RWPE2 (cell line): ENCODE results near the gene MPL.
A peak's percentile ranks its signal among the peaks of the same experiment; 100 is the strongest.

Experiments used
- ATAC-seq: fragments of 200-7000 bp; cut with Tn5 transposase; 3 replicates; pipeline ENCODE4 v1.9.1; 2021; ENCODE audit warnings: low read depth
- DNase-seq: peaks from one replicate; pipeline ENCODE4 v3.0.0-alpha.2; 2020; ENCODE audit warnings: low spot score
- H3K27ac ChIP-seq: fragments of 450-650 bp; 2 replicates; pipeline ENCODE4 v1.5.1; 2017; ENCODE audit warnings: mild to moderate bottlenecking; ENCODE audit not compliant: poor library complexity, severe bottlenecking
- H3K27me3 ChIP-seq: fragments of 250-450 bp; sonication (Bioruptor Pico); 2 replicates; pipeline ENCODE4 v1.5.1; 2021; ENCODE audit warnings: mild to moderate bottlenecking, moderate library complexity; ENCODE audit not compliant: insufficient read depth, poor library complexity, severe bottlenecking
- H3K36me3 ChIP-seq: fragments of 250-450 bp; sonication (Bioruptor Pico); 2 replicates; pipeline ENCODE4 v1.5.1; 2020; ENCODE audit warnings: low read depth, mild to moderate bottlenecking, moderate library complexity
- H3K4me1 ChIP-seq: fragments of 250-450 bp; sonication (Bioruptor Pico); 2 replicates; pipeline ENCODE4 v1.5.1; 2021; ENCODE audit warnings: mild to moderate bottlenecking, moderate library complexity; ENCODE audit not compliant: insufficient read depth, poor library complexity, severe bottlenecking
- H3K4me3 ChIP-seq: fragments of 250-450 bp; sonication (Bioruptor Pico); 2 replicates; pipeline ENCODE4 v1.5.1; 2021; ENCODE audit warnings: mild to moderate bottlenecking, moderate library complexity; ENCODE audit not compliant: severe bottlenecking
- H3K9me3 ChIP-seq: fragments of 250-450 bp; sonication (Bioruptor Pico); 2 replicates; pipeline ENCODE4 v1.5.1; 2021; ENCODE audit warnings: mild to moderate bottlenecking, moderate library complexity; ENCODE audit not compliant: severe bottlenecking
- TF ChIP-seq, protein P1 (sequence below): fragments of 450-650 bp; IDR thresholded peaks from one replicate; pipeline ENCODE4 v1.5.1; 2017; ENCODE audit warnings: mild to moderate bottlenecking, moderate library complexity; ENCODE audit not compliant: poor library complexity, severe bottlenecking

MPL gene

DNA sequence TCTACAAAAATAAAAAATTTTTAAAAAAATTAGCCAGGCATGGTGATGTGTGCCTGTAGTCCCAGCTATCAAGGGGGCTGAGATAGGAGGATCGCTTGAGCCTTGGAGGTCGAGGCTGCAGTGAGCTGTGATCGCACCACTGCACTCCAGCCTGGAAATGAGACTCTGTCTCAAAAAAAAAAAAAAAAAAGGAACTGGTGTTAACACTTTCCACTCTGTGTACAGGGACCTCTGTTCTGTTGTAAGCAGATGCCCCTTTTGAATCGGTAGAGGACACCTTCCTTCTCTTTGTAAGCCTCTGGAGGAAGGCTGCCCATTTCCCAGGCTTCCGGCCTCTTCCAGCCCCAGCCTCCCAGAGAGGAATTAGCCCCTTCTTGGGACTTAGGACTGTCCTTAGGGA lies 44.9 kb upstream of the MPL start:
- no peaks in the 10 kb centered on the region for H3K36me3 ChIP-seq
- H3K27ac ChIP-seq, result no peak overlapping the region
- peaks cover 7% of the 10 kb centered on the region for H3K4me1 ChIP-seq
- ATAC-seq (no peak), DNase-seq (no peak)
- H3K27me3 ChIP-seq, result no peaks in the 10 kb centered on the region
- H3K9me3 ChIP-seq, result no peaks in the 10 kb centered on the region
- no peak overlapping the region for H3K4me3 ChIP-seq
- TF ChIP-seq, protein P1, sequence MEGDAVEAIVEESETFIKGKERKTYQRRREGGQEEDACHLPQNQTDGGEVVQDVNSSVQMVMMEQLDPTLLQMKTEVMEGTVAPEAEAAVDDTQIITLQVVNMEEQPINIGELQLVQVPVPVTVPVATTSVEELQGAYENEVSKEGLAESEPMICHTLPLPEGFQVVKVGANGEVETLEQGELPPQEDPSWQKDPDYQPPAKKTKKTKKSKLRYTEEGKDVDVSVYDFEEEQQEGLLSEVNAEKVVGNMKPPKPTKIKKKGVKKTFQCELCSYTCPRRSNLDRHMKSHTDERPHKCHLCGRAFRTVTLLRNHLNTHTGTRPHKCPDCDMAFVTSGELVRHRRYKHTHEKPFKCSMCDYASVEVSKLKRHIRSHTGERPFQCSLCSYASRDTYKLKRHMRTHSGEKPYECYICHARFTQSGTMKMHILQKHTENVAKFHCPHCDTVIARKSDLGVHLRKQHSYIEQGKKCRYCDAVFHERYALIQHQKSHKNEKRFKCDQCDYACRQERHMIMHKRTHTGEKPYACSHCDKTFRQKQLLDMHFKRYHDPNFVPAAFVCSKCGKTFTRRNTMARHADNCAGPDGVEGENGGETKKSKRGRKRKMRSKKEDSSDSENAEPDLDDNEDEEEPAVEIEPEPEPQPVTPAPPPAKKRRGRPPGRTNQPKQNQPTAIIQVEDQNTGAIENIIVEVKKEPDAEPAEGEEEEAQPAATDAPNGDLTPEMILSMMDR, result no peak

DNA sequence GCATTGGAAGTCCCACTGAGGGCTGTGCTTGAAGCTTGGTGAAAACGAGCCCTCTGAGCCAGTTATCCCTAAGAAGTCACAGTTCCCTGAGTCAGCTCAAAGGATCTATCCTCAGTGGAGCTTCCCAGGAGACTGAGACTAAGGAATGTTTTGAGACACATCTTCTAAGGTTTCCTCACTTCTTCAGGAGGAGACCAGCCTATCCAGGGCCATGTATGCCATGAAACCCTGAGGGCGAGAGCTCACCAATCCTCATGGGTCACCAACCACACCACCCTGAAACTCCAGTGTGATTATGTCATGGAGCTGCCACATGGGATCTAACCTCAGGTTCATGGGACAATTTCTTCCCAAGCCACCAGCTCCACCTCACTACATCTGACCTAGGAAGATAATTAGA lies 44.4 kb upstream of the MPL start:
- DNase-seq (no peak), ATAC-seq (no peak)
- TF ChIP-seq, protein P1, result no peak
- Histone ChIP-seq H3K9me3 (no peaks in the 10 kb centered on the region), H3K4me1 (peaks cover 7% of the 10 kb centered on the region), H3K4me3 (no peak overlapping the region), H3K36me3 (no peaks in the 10 kb centered on the region), H3K27ac (no peak overlapping the region), H3K27me3 (no peaks in the 10 kb centered on the region)

DNA sequence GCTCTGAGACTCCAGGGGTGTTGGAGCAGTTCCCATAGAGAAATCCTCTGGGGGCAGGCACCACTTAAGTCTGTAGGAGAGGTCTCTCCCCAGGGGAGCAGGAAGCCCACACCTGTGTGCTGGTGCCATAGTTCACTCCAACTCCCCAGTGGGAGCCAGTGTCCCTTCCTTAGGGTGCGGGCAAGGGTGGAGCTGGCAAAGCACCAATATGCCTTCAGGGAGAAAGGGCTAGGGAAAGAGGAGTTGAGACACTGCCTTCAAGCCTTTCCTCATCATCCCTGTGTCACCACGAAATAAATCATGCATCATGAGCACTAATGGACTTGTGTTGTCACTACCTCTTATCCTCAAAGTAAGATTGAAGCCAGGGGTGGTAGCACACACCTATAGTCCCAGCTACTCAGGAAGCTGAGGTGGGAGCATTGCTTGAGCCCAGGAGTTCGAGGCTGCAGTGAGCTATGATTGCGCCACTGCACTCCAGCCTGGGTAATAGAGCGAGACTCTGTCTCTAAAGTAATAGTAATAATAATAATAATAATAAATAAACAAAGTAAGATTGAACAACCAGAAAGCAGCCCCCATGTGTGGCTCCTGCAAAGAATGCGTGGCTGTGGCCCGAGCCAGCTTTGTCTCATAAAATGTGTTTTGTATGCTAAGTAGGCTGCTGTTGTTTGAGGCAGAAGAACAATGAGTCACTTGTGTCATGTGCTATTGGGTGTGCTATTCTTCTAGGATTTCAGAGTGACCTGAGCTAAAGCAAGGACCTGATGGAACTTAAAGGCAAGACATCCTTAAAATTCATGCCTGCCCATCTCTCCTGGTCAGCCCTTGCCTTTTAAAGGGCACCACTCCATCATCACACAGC lies 43.5 kb upstream of the MPL start:
- DNase-seq, result no peak
- H3K27ac ChIP-seq, result no peak overlapping the region

DNA sequence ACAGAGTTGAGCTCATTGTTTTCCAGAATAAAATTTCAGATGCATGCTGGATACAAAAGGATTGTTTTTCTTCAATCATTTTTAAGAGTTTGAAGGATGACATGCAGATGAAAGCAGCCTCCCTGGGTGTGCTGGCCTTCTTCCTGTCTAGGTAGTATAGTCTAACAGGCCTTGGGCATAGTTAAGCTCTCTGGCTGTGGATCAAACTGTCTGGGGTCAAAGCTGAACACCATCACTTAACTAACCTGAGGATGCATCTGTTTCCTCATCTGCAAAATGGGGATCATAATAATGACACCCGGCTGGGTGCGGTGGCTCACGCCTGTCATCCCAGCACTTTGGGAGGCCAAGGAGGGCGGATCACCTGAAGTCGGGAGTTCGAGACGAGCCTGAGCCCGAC lies 42.9 kb upstream of the MPL start:
- Histone ChIP-seq H3K9me3 (no peaks in the 10 kb centered on the region), H3K27me3 (no peaks in the 10 kb centered on the region), H3K36me3 (no peaks in the 10 kb centered on the region), H3K4me3 (no peak overlapping the region), H3K4me1 (peaks cover 7% of the 10 kb centered on the region), H3K27ac (no peak overlapping the region)
- TF ChIP-seq, protein P1, result no peak
- ATAC-seq (no peak), DNase-seq (no peak)

More for the DNA sequence above, 43.5 kb upstream of the MPL start:
- H3K36me3 ChIP-seq, result no peaks in the 10 kb centered on the region
- ATAC-seq, result peak; percentile 70
- TF ChIP-seq, protein P1, result no peak
- no peaks in the 10 kb centered on the region for H3K27me3 ChIP-seq
- peaks cover 7% of the 10 kb centered on the region for H3K4me1 ChIP-seq
- no peak overlapping the region for H3K4me3 ChIP-seq
- H3K9me3 ChIP-seq, result no peaks in the 10 kb centered on the region

DNA sequence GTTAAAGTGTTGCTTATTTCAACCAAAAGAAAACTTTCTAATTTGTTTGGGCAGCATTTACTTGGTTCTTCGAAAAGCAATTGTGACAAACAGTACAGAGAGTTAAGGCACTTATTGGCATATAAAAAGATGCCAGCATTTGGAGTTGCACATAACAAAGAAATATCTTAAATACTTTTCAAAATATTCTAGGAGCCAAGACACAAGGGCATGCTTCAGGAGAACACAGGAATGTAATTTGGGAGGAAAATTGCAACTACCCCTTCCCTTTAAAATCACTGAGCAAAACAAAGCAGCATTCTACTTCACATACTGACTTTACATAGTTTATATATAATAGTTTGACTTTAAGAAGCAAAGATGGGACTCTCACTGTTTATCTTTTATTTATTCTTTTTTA lies 41.4 kb upstream of the MPL start:
- Histone ChIP-seq H3K27ac (no peak overlapping the region), H3K36me3 (no peaks in the 10 kb centered on the region), H3K9me3 (no peaks in the 10 kb centered on the region), H3K4me1 (peaks cover 7% of the 10 kb centered on the region), H3K4me3 (no peak overlapping the region), H3K27me3 (no peaks in the 10 kb centered on the region)
- DNase-seq (no peak), ATAC-seq (no peak)
- TF ChIP-seq, protein P1, result no peak
